Transverse colon (tissue), 4 donors: ENCODE measurements around the gene CRYBG1. TPM values are rescaled to one million over a fixed set of nuclear protein-coding genes. Genes with fewer than 3 reads are reported as not detected.

Experiments used
- DNase-seq: peaks from one replicate; pipeline ENCODE4 v3.0.0-alpha.2; 2019
- H3K27ac ChIP-seq, 4 donors: fragments of 200-600 bp; sonication (generic); 2 replicates each; pipeline ENCODE4 v1.5.1; 2016 to 2018; ENCODE audit warnings: inconsistent platforms in 4 of 4
- H3K27me3 ChIP-seq: fragments of 200-600 bp; sonication (generic); 2 replicates; pipeline ENCODE4 v1.5.1; 2017; ENCODE audit warnings: inconsistent platforms
- H3K36me3 ChIP-seq, 4 donors: fragments of 200-600 bp; sonication (generic); 2 replicates each; pipeline ENCODE4 v1.5.1; 2017 to 2019; ENCODE audit warnings: inconsistent platforms in 4 of 4
- H3K4me1 ChIP-seq, 4 donors: fragments of 200-600 bp; sonication (generic); 2 replicates each; pipeline ENCODE4 v1.5.1; 2017 to 2020; ENCODE audit warnings: inconsistent platforms in 4 of 4
- H3K4me3 ChIP-seq, 4 donors: fragments of 200-600 bp; sonication (generic); 1 replicate in 1 of 4; 2 replicates in 3 of 4; pipeline versions ENCODE4 v1.5.1 to v1.6.1; 2017 to 2019; ENCODE audit warnings: inconsistent platforms in 4 of 4
- H3K9me3 ChIP-seq, 2 donors: fragments of 200-600 bp; sonication (generic); 2 replicates each; pipeline ENCODE4 v1.5.1; 2017 to 2019; ENCODE audit warnings: inconsistent platforms in 2 of 2
- CTCF ChIP-seq, 5 experiments: fragments of 200-600 bp in 3 of 5; fragments of 450-650 bp in 2 of 5; sonication (generic) in 3 of 5; IDR thresholded peaks; 1 replicate in 2 of 5; 2 replicates in 3 of 5; pipeline ENCODE4 v1.5.1; 2016 to 2017; ENCODE audit warnings: antibody characterized with exemption in 5 of 5, inconsistent platforms in 3 of 5, mild to moderate bottlenecking in 2 of 5, moderate library complexity in 1 of 5
- EP300 ChIP-seq: sonication (generic); formaldehyde crosslinking; IDR thresholded peaks from one replicate; pipeline ENCODE4 v1.6.1; 2017; ENCODE audit warnings: antibody characterized with exemption, low read depth
- POLR2A ChIP-seq: fragments of 450-650 bp; IDR thresholded peaks from one replicate; pipeline ENCODE4 v1.6.1; 2016; ENCODE audit warnings: antibody characterized with exemption, mild to moderate bottlenecking, moderate library complexity
- POLR2AphosphoS5 ChIP-seq, 3 donors: sonication (generic); formaldehyde crosslinking; IDR thresholded peaks; one replicate each; pipeline ENCODE4 v1.6.1; 2016; ENCODE audit warnings: antibody characterized with exemption in 3 of 3
- WGBS, 2 donors: methylation state at CpG; one replicate each; pipeline ENCODE4 v1.1.5; 2018; ENCODE audit warnings: low coverage in 1 of 2; 5-methylcytosine and 5-hydroxymethylcytosine counted together
- in situ Hi-C, 4 donors: fragments of 200-750 bp; cut with MboI; loops; one replicate each; pipeline versions ENCODE4 v1.15.0 to v1.15.1; 2017; ENCODE audit warnings: low sequenced_read_pairs in 3 of 4, low pct_ligation_motif_present in 1 of 4, low pct_unique_long_range_greater_than_20kb in 1 of 4
- intact Hi-C: fragments of 100-400 bp; cut with DNase I; formaldehyde crosslinking; loops from one replicate; pipeline ENCODE4 v1.15.1; 2023; ENCODE audit warnings: low total_unique reads
- total RNA-seq, 4 donors: library from RNA; depleted of rRNA; stranded (reverse); fragments of >200 nt; gene quantifications; one replicate each; pipeline ENCODE4 v1.1.0, GENCODE V29; 2016

The CRYBG1 gene
- total RNA-seq, 4 donors from 2014 or later: 64.3 to 112 (median 70.2) TPM

GRCh38 chr6:106501960-106502371, 141.4 kb downstream of the CRYBG1 start:
- intact Hi-C loops (no loop called here), in situ Hi-C loops (no loop called here)
- DNase-seq: no peak
- no peak overlapping the region for H3K27ac ChIP-seq
- H3K27me3 ChIP-seq: no peaks in the 10 kb centered on the region
- no peaks in the 10 kb centered on the region for H3K9me3 ChIP-seq
- TF ChIP-seq CTCF (IDR thresholded peaks at IDR 0.05) (no peak), POLR2A (no peak), POLR2AphosphoS5 (IDR thresholded peaks at IDR 0.05) (no peak), EP300 (no peak)
- H3K4me3 ChIP-seq: no peak overlapping the region
- H3K36me3 ChIP-seq: no peaks in the 10 kb centered on the region
- peaks cover 0 to 9% (median 5%) of the 10 kb centered on the region in 4 donors for H3K4me1 ChIP-seq
- WGBS, 2 donors: 71 to 87% methylated on average over 3 of the region's 3 CpGs

- Histone ChIP-seq H3K4me3 (no peak overlapping the region), H3K27ac (peak overlapping the region in 1 of 4 donors; percentile 13), H3K9me3 (no peaks in the 10 kb centered on the region), H3K27me3 (peaks cover 4% of the 10 kb centered on the region), H3K36me3 (no peaks in the 10 kb centered on the region), H3K4me1 (peaks cover 0 to 9% (median 5%) of the 10 kb centered on the region in 4 donors)
- TF ChIP-seq CTCF (IDR thresholded peaks at IDR 0.05): no peak
- TF ChIP-seq POLR2AphosphoS5 (IDR thresholded peaks at IDR 0.05): no peak
- TF ChIP-seq EP300: no peak
- no peak for TF ChIP-seq POLR2A
- in situ Hi-C loops: no loop called here
- intact Hi-C loops: no loop called here
- WGBS, 2 donors: 79 to 81% methylated on average over 2 of the region's 2 CpGs
- no peak for DNase-seq
Observed at GRCh38 chr6:106502559-106502958, 142.0 kb downstream of the CRYBG1 start.

- H3K27me3 ChIP-seq: peaks cover 27% of the 10 kb centered on the region
- intact Hi-C loops: no loop called here
Observed at GRCh38 chr6:106508277-106508676, 147.8 kb downstream of the CRYBG1 start.

GRCh38 chr6:106508834-106509233, 148.3 kb downstream of the CRYBG1 start:
- no peak for DNase-seq
- Histone ChIP-seq H3K4me3 (no peak overlapping the region), H3K27ac (no peak overlapping the region), H3K9me3 (no peaks in the 10 kb centered on the region), H3K4me1 (peaks cover 0 to 30% (median 23%) of the 10 kb centered on the region in 4 donors), H3K36me3 (no peaks in the 10 kb centered on the region), H3K27me3 (peaks cover 27% of the 10 kb centered on the region)
- intact Hi-C loops: no loop called here
- WGBS, 2 donors: 73 to 79% methylated on average over 3 of the region's 3 CpGs
- TF ChIP-seq POLR2A (no peak), CTCF (IDR thresholded peaks at IDR 0.05) (no peak), POLR2AphosphoS5 (IDR thresholded peaks at IDR 0.05) (no peak), EP300 (no peak)
- in situ Hi-C loops: no loop called here

More at GRCh38 chr6:106508277-106508676, 147.8 kb downstream of the CRYBG1 start:
- H3K4me3 ChIP-seq: no peak overlapping the region
- TF ChIP-seq POLR2AphosphoS5 (IDR thresholded peaks at IDR 0.05) (no peak), EP300 (no peak), CTCF (IDR thresholded peaks at IDR 0.05) (no peak), POLR2A (no peak)
- in situ Hi-C loops: no loop called here
- H3K9me3 ChIP-seq: no peaks in the 10 kb centered on the region
- 68 to 80% methylated on average over 2 of the region's 2 CpGs for WGBS, 2 donors
- H3K4me1 ChIP-seq: peaks cover 0 to 30% (median 23%) of the 10 kb centered on the region in 4 donors
- H3K27ac ChIP-seq: no peak overlapping the region
- H3K36me3 ChIP-seq: no peaks in the 10 kb centered on the region
- no peak for DNase-seq
